ENCODE measurements around the gene MMP25. TPM values are rescaled to one million over a fixed set of nuclear protein-coding genes. Genes with fewer than 3 reads are reported as not detected.

MMP25 gene
- total and polyA plus RNA-seq, 2 donors (not counting 1 experiment from before 2014, with no cell fraction given), result 0.12 to 0.22 TPM

- no peak for ATAC-seq (ENCODE audit: low read depth)
- no peak overlapping the region for H2AFZ ChIP-seq (ENCODE audit: insufficient read depth, low read depth, low read length, poor library complexity, severe bottlenecking)
- H3K36me3 ChIP-seq (replicated peaks in 1 of 2; ENCODE audit: control extremely low read depth in 1 of 2, control insufficient read depth in 1 of 2, extremely low read depth in 1 of 2, insufficient read depth in 2 of 2, low read length in 1 of 2), result peaks cover 0 to 18% of the 10 kb centered on the region in 2 experiments
- peaks cover 0 to 40% (median 22%) of the 10 kb centered on the region in 4 experiments for H3K27me3 ChIP-seq (replicated peaks in 1 of 4; ENCODE audit: control extremely low read depth in 1 of 4, control insufficient read depth in 3 of 4, insufficient read depth in 4 of 4, low read length in 3 of 4)
- no peak overlapping the region for H3K27ac Mint-ChIP-seq
- H3K4me2 ChIP-seq (replicated peaks; ENCODE audit: low read depth, low read length, poor library complexity, severe bottlenecking), result peak overlapping the region; percentile 72
- intact Hi-C loops (cut with micrococcal nuclease), result loop anchor here (10.0 kb wide), 2 partner anchors 257 to 1723 kb away; partner anchors contain the start of genes UBE2I and ZNF263
- ChIA-PET CTCF (interaction anchor here (0.6 to 8.9 kb wide), 15 partner anchors 8 to 1111 kb away, joined by 3 to 213 read pairs (median 5); partner anchors contain the start of genes PKMYT1 and TNFRSF12A), POLR2A (interaction anchor here (0.6 to 1.3 kb wide), 4 partner anchors 62 to 429 kb away, joined by 3 to 7 read pairs (median 3); partner anchors contain the start of gene ZNF213)
- H3K4me1 Mint-ChIP-seq, result peaks cover 37% of the 10 kb centered on the region
- no peak overlapping the region for H3K27ac ChIP-seq (ENCODE audit: low read length in 2 of 2)
- H3K4me3 ChIP-seq (ENCODE audit: control extremely low read depth in 1 of 5, extremely low read depth in 1 of 5, insufficient read depth in 1 of 5, low read depth in 2 of 5, low read length in 4 of 5), result no peak overlapping the region
- no peak for DNase-seq
- no peaks in the 10 kb centered on the region for H3K9me3 Mint-ChIP-seq (ENCODE audit: insufficient read depth)
- H3K79me2 ChIP-seq (ENCODE audit: control insufficient read depth, insufficient read depth, low read length), result peaks cover 15% of the 10 kb centered on the region
- H3K9ac ChIP-seq (ENCODE audit: low read length), result no peak overlapping the region
- peaks cover 0 to 17% (median 0%) of the 10 kb centered on the region in 3 donors for H3K9me3 ChIP-seq (ENCODE audit: control extremely low read depth in 1 of 3, control insufficient read depth in 2 of 3, insufficient read depth in 1 of 3, low read length in 2 of 3)
- no peak overlapping the region for H3K4me3 Mint-ChIP-seq
- TF ChIP-seq CTCF (IDR thresholded peaks at IDR 0.05), result no peak
- TF ChIP-seq EZH2 (IDR thresholded peaks at IDR 0.05; ENCODE audit: borderline replicate concordance, insufficient read depth, low read depth, low read length, poor library complexity, severe bottlenecking), result no peak
- peaks cover 19% of the 10 kb centered on the region for H3K27me3 Mint-ChIP-seq
- H4K20me1 ChIP-seq (ENCODE audit: control insufficient read depth, insufficient read depth, low read length, poor library complexity, severe bottlenecking), result peaks cover 47% of the 10 kb centered on the region
- WGBS (ENCODE audit: insufficient coverage), result 98% methylated on average over 5 of the region's 8 CpGs
- peaks cover 43 to 44% of the 10 kb centered on the region in 2 donors for H3K4me1 ChIP-seq (ENCODE audit: control insufficient read depth in 2 of 2, insufficient read depth in 2 of 2, low read length in 2 of 2)
Observed at GRCh38 chr16:3027489-3027795, 18.9 kb upstream of the MMP25 start.

- peaks cover 0 to 18% of the 10 kb centered on the region in 2 experiments for H3K36me3 ChIP-seq (replicated peaks in 1 of 2; ENCODE audit: control extremely low read depth in 1 of 2, control insufficient read depth in 1 of 2, extremely low read depth in 1 of 2, insufficient read depth in 2 of 2, low read length in 1 of 2)
- Mint-ChIP-seq H3K9me3 (ENCODE audit: insufficient read depth) (no peaks in the 10 kb centered on the region), H3K4me1 (peaks cover 32% of the 10 kb centered on the region), H3K27me3 (peaks cover 26% of the 10 kb centered on the region), H3K4me3 (no peak overlapping the region), H3K27ac (no peak overlapping the region)
- ChIA-PET POLR2A (interaction anchor here (0.6 to 2.3 kb wide), 10 partner anchors 17 to 1057 kb away, joined by 3 to 10 read pairs (median 4); partner anchors contain the start of gene ZNF213), CTCF (interaction anchor here (0.6 to 8.9 kb wide), 23 partner anchors 9 to 145 kb away, joined by 3 to 213 read pairs (median 4); partner anchors contain the start of genes FLYWCH2, PKMYT1, TNFRSF12A and ZNF213)
- TF ChIP-seq EZH2 (IDR thresholded peaks at IDR 0.05; ENCODE audit: borderline replicate concordance, insufficient read depth, low read depth, low read length, poor library complexity, severe bottlenecking) (no peak), CTCF (IDR thresholded peaks at IDR 0.05) (peak; percentile 85)
- peaks cover 36 to 37% of the 10 kb centered on the region in 2 donors for H3K4me1 ChIP-seq (ENCODE audit: control insufficient read depth in 2 of 2, insufficient read depth in 2 of 2, low read length in 2 of 2)
- peak overlapping the region; percentile 72 for H3K4me2 ChIP-seq (replicated peaks; ENCODE audit: low read depth, low read length, poor library complexity, severe bottlenecking)
- H2AFZ ChIP-seq (ENCODE audit: insufficient read depth, low read depth, low read length, poor library complexity, severe bottlenecking), result peak overlapping the region; percentile 23
- peaks cover 0 to 47% (median 23%) of the 10 kb centered on the region in 4 experiments for H3K27me3 ChIP-seq (replicated peaks in 1 of 4; ENCODE audit: control extremely low read depth in 1 of 4, control insufficient read depth in 3 of 4, insufficient read depth in 4 of 4, low read length in 3 of 4)
- H4K20me1 ChIP-seq (ENCODE audit: control insufficient read depth, insufficient read depth, low read length, poor library complexity, severe bottlenecking), result peaks cover 47% of the 10 kb centered on the region
- peaks cover 15% of the 10 kb centered on the region for H3K79me2 ChIP-seq (ENCODE audit: control insufficient read depth, insufficient read depth, low read length)
- H3K9ac ChIP-seq (ENCODE audit: low read length), result no peak overlapping the region
- H3K9me3 ChIP-seq (ENCODE audit: control extremely low read depth in 1 of 3, control insufficient read depth in 2 of 3, insufficient read depth in 1 of 3, low read length in 2 of 3), result peaks cover 0 to 17% (median 0%) of the 10 kb centered on the region in 3 donors
- no peak overlapping the region for H3K4me3 ChIP-seq (ENCODE audit: control extremely low read depth in 1 of 5, extremely low read depth in 1 of 5, insufficient read depth in 1 of 5, low read depth in 2 of 5, low read length in 4 of 5)
- DNase-seq (peak; percentile 91), ATAC-seq (ENCODE audit: low read depth) (peak; percentile 50)
- intact Hi-C loops (cut with micrococcal nuclease), result loop anchor here (1.0 to 10.0 kb wide), 4 partner anchors 8 to 1723 kb away; partner anchors contain the start of genes TNFRSF12A, UBE2I and ZNF263
- WGBS (ENCODE audit: insufficient coverage), result 7% methylated on average over 58 of the region's 58 CpGs
- no peak overlapping the region for H3K27ac ChIP-seq (ENCODE audit: low read length in 2 of 2)
Observed at GRCh38 chr16:3027983-3028715, 18.2 kb upstream of the MMP25 start.
